Activated CD4-positive, alpha-beta T cell treated with anti-CD3 and anti-CD28 coated beads, Interleukin-2, amount 50 U/mL, for 24 hours (primary cell): ENCODE data around the gene SLC10A1.
"Not testable (repeated sequence)": the region's sequence is repeated elsewhere in the genome, so short reads cannot be mapped to it uniquely, and the experiment has no call there.

ENCODE experiments used
- DNase-seq, 2 donors: peaks; one replicate each; pipeline ENCODE4 v3.0.0-alpha.2; 2020; ENCODE audit warnings: low read depth in 1 of 2, low spot score in 1 of 2

SLC10A1 gene

GRCh38 chr14:69772082-69773017, 24.7 kb downstream of the SLC10A1 start:
- DNase-seq = no peak

- no peak for DNase-seq
Measured at GRCh38 chr14:69771136-69771535, 25.9 kb downstream of the SLC10A1 start.

DNA sequence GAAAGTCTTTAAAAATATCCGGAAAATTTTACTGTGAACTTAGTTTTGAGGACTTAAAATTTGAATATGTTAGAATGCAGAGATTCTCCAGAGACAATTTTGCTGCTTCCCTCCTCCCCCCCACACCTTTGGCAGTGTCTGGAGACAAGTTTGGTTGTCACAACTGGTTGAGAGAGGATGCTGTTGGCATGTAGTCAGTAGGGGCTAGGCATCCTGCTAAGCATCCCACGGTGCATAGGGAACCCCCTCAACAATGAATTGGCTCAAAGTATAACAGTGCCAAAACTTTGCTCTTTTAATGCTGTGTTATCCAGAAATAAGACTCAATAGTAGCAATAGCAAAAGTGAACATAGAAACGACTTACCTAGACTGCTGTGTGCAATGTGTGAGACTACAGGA, 26.5 kb downstream of the SLC10A1 start:
- no peak for DNase-seq

GRCh38 chr14:69769623-69770022, 27.4 kb downstream of the SLC10A1 start:
- no peak for DNase-seq

GRCh38 chr14:69768873-69769272, 28.2 kb downstream of the SLC10A1 start:
- no peak for DNase-seq

- DNase-seq = peak; percentile 88 to 90
Measured at GRCh38 chr14:69767369-69767999, 29.6 kb downstream of the SLC10A1 start.

- peak; percentile 90 to 92 for DNase-seq
Measured at GRCh38 chr14:69766984-69767368, 30.1 kb downstream of the SLC10A1 start, which contains the start of gene SRSF5. Gene SRSF5 (plus strand): TSS chr14:69767142. CDS start chr14:69768157, 1,015 bp downstream.

DNA sequence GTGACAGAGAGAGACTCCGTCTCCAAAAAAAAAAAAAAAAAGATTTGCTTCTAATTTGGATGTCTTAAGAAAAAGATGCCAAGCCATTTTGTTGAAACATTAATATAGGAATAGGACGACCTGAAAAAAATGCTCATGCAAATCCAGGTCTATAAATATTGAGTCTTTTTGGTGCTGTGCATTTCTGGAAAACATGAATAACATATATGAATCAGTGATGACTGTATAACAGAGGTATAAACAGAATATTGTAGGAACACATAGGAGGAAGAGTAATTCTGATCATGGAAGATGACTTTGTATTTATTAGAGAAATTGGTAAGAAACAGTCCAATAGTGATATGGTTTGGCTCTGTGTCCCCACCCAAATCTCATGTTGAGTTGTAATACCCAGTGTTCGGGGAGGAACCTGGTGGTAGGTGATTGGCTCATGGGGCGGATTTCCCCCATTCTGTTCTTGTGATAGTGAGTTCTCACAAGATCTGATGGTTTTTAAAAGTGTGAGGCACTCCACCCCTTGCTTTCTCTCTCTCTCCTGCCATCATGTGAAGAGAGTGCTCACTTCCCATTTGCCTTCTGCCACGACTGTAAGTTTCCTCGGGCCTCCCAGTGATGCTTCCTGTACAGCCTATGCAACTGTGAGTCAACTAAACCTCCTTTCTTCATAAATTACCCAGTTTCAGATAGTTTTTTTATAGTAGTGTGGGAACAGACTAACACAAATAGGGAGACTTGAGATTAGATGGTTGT, 33.1 kb downstream of the SLC10A1 start:
- DNase-seq = peak in 1 of 2 donors; percentile 42

GRCh38 chr14:69760810-69761209, 36.2 kb downstream of the SLC10A1 start:
- DNase-seq = no peak

GRCh38 chr14:69756298-69756697, 40.7 kb downstream of the SLC10A1 start:
- no peak for DNase-seq

DNA sequence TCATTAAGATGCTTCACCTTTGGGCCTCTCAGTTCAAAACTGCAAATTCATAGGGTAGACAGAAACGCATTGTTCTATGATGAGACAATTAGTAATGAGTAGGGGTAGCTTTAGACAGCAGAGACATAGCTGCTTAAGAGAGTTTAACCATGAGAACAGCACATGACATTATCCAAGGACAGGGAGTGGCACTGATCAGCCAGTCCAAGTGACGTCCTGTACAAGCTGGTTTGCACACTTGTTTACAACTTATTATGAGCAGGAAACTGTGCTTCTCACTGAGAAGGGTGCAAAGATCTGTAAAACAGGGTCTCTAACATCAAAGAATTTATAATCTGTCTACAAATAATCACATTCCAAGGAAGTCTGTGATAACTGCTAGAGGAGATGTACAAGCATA, 41.3 kb downstream of the SLC10A1 start:
- DNase-seq = no peak

GRCh38 chr14:69755296-69755695, 41.7 kb downstream of the SLC10A1 start:
- DNase-seq = no peak

GRCh38 chr14:69754487-69754886, 42.6 kb downstream of the SLC10A1 start:
- DNase-seq = no peak

GRCh38 chr14:69753860-69754259, 43.2 kb downstream of the SLC10A1 start:
- no peak for DNase-seq

- DNase-seq = no peak
Measured at GRCh38 chr14:69752773-69753172, 44.3 kb downstream of the SLC10A1 start.

DNA sequence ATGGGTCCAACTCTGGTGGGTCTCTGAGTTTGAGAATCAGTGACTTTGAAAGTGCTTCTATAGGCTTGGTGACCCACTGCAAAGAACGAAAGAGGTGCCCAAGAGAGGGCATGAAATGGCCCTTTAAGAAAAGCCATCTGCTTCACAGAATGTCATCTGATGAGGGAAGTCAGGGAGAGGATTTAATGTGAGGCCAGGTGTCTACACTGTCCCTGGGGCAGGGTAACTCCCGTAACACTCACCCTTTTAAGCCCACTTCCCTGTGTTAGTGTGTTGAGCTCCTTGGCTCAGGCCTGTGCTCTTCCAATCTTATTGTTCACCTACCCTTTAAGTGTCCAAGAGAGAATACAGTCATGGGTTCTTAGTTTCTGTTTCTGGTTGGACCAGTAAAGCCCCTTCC, 46.5 kb downstream of the SLC10A1 start:
- DNase-seq = no peak

DNA sequence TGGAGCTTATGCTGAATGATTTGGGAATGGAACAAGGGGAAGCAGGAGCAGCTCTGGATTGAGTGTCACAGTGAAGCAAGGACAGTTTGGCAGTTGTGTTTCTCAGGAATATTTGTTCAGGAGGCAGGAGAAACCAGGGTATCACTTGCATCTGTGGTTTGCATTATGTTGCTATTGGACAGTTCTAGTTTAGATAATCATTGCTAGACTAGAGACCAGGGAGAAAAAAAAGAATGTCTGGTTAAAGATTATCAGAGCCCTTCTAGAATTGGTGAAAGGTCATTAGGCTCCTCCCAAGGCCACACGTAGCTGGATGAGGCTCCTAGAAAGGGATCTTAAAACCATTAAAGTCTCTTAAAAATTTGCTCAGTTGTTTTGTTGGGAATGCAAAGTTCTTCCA, 47.1 kb downstream of the SLC10A1 start:
- DNase-seq = no peak

DNA sequence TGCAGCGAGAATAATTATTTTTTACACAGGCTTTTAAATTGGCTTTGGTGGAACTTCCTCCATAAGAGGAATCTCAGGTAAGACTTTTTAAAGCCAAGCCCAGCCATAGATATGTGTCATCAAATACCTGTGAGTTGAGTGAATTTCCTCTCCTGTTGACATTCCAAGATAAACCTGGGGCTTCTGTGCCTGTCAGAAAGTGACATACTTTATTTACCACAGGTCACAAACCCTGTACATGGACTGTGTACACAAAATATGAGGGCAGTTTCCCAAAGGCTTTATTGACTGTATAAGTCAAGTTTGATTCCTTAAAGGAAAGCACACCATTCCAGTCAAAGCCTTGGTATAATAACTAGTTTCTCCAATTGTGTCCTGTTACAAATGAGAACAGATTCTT, 56.0 kb downstream of the SLC10A1 start:
- DNase-seq = no peak

DNA sequence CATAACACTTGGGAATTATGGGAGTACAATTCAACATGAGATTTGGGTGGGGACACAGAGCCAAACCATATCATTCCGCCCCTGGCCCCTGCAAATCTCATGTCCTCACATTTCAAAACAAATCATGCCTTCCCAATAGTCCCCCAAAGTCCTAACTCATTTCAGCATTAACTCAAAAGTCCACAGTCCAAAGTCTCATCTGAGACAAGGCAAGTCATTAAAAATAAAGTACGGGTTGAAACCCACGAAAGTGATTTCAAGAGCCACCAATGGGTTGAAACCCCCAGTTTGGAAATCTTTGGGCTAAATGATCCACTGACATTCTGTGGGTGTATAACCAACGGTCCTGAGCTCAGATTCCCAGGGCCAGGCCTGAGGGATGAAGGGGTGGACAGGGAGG, 60.6 kb downstream of the SLC10A1 start:
- not testable (repeated sequence) for DNase-seq

DNA sequence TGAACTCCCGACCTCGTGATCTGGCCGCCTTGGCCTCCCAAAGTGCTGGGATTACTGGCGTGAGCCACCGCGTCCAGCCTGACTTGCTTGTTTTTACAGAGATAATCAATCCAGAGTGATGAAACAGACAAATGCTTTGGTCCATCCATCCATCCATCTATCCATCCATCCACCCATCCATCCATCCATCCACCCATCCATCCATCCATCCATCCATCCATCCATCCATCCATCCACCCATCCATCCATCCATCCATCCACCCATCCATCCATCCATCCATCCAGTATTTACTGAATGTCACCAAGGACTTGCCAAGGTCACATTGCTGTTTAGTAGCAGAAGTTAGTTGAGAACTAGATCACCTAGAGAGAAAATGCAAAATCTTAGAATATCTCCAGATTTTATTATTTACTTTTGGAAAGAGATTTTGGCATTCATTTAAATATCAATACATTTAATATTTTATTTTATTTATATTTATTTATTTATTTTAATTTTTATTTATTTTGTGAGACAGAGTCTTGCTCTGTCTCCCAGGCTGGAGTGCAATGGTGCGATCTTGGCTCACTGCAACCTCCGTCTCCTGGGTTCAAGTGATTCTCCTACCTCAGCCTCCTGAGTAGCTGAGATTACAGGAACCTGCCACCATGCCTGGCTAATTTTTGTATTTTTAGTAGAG, 65.0 kb downstream of the SLC10A1 start:
- not testable (repeated sequence) for DNase-seq

DNA sequence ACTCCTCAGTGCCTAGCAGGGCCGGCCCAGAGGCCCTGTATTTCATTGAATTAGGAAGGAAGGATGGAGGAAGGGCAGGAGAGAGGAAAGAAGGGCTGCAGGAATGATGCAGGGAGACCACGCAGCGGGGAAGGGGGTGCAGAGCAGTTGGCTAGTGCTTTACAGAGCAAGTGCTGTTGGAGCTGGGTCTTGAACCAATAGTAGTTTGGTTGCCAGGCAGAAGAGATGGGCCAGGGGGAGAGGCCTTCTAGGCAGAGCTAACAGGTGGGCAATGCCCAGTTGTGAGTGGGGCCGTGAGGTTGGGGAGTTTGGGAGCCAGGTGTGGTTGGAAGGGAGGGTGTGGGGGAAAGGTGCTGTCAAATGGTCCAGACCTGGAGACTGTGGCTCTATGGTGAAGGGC, 69.2 kb downstream of the SLC10A1 start:
- DNase-seq = no peak
